ENCODE results near the gene ITSN2. TPM values are rescaled to one million over a fixed set of nuclear protein-coding genes. Genes with fewer than 3 reads are reported as not detected.

The ITSN2 gene
- total RNA-seq, 1 donor from 2014 or later = 23.8 TPM

DNA sequence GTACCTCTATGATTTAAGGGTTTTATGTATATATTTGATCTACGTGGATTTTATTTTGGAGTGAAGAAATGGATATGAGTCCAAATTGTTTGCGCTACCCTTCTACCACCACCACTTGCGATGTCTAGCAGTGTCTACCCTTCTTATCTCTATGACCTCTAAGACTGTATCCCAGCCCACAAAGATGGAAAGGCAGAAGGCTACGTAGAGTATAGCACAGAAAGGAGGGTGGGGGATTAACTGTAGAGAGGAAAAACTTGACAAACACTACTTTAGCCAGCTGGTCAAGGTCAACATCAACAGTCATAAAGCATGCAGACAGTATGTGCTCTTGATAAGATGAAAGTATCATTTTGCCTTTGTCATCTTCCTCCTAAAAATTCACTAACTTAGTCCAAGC is 14.4 kb downstream of the ITSN2 start:
- Histone ChIP-seq H3K9me3 (ENCODE audit: insufficient read depth, low read depth, low read length) (no peaks in the 10 kb centered on the region), H4K20me1 (ENCODE audit: insufficient read depth, low read length) (peaks cover 34% of the 10 kb centered on the region), H3K27me3 (ENCODE audit: insufficient read depth, low read length) (no peaks in the 10 kb centered on the region), H3K9ac (ENCODE audit: low read length) (no peak overlapping the region), H3K4me3 (ENCODE audit: insufficient read depth, low read depth, low read length) (no peak overlapping the region), H3K4me1 (ENCODE audit: insufficient read depth, low read length) (no peaks in the 10 kb centered on the region), H3K27ac (ENCODE audit: low read depth, low read length) (no peak overlapping the region), H3K79me2 (ENCODE audit: insufficient read depth, low read length) (peaks cover 76% of the 10 kb centered on the region), H2AFZ (ENCODE audit: low read depth, low read length) (no peak overlapping the region), H3K4me2 (ENCODE audit: low read length) (no peak overlapping the region), H3K36me3 (ENCODE audit: insufficient read depth, low read length) (no peaks in the 10 kb centered on the region)
- no peaks in the 10 kb centered on the region for H3K36me3 Mint-ChIP-seq (ENCODE audit: low read depth, unreplicated experiment)
- H3K9me3 Mint-ChIP-seq (ENCODE audit: unreplicated experiment) = no peaks in the 10 kb centered on the region
- no peaks in the 10 kb centered on the region for H3K27me3 Mint-ChIP-seq (ENCODE audit: low read depth, unreplicated experiment)
- FAIRE-seq (no peak), DNase-seq (ENCODE audit: low read depth) (no peak)
- H3K27ac Mint-ChIP-seq (ENCODE audit: unreplicated experiment) = no peak overlapping the region
- no peak overlapping the region for H3K4me3 Mint-ChIP-seq (ENCODE audit: unreplicated experiment)
- TF ChIP-seq, protein P1, sequence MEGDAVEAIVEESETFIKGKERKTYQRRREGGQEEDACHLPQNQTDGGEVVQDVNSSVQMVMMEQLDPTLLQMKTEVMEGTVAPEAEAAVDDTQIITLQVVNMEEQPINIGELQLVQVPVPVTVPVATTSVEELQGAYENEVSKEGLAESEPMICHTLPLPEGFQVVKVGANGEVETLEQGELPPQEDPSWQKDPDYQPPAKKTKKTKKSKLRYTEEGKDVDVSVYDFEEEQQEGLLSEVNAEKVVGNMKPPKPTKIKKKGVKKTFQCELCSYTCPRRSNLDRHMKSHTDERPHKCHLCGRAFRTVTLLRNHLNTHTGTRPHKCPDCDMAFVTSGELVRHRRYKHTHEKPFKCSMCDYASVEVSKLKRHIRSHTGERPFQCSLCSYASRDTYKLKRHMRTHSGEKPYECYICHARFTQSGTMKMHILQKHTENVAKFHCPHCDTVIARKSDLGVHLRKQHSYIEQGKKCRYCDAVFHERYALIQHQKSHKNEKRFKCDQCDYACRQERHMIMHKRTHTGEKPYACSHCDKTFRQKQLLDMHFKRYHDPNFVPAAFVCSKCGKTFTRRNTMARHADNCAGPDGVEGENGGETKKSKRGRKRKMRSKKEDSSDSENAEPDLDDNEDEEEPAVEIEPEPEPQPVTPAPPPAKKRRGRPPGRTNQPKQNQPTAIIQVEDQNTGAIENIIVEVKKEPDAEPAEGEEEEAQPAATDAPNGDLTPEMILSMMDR (IDR thresholded peaks at IDR 0.05; ENCODE audit: insufficient read depth, low read depth, low read length) = no peak
- no peak for TF ChIP-seq EZH2 (IDR thresholded peaks at IDR 0.05; ENCODE audit: insufficient read depth, low read length)
- no peaks in the 10 kb centered on the region for H3K4me1 Mint-ChIP-seq (ENCODE audit: low read depth, unreplicated experiment)

- TF ChIP-seq, protein P1 (IDR thresholded peaks at IDR 0.05; ENCODE audit: insufficient read depth, low read depth, low read length) = no peak
- TF ChIP-seq EZH2 (IDR thresholded peaks at IDR 0.05; ENCODE audit: insufficient read depth, low read length) = no peak
- no peak overlapping the region for H3K27ac ChIP-seq (ENCODE audit: low read depth, low read length)
- no peak for FAIRE-seq
- H3K9me3 ChIP-seq (ENCODE audit: insufficient read depth, low read depth, low read length) = no peaks in the 10 kb centered on the region
- no peak overlapping the region for H3K9ac ChIP-seq (ENCODE audit: low read length)
- H3K4me2 ChIP-seq (ENCODE audit: low read length) = no peak overlapping the region
- peaks cover 61% of the 10 kb centered on the region for H3K79me2 ChIP-seq (ENCODE audit: insufficient read depth, low read length)
- DNase-seq (ENCODE audit: low read depth) = no peak
- peaks cover 40% of the 10 kb centered on the region for H4K20me1 ChIP-seq (ENCODE audit: insufficient read depth, low read length)
- Mint-ChIP-seq H3K27ac (ENCODE audit: unreplicated experiment) (no peak overlapping the region), H3K36me3 (ENCODE audit: low read depth, unreplicated experiment) (no peaks in the 10 kb centered on the region), H3K9me3 (ENCODE audit: unreplicated experiment) (no peaks in the 10 kb centered on the region), H3K27me3 (ENCODE audit: low read depth, unreplicated experiment) (no peaks in the 10 kb centered on the region), H3K4me3 (ENCODE audit: unreplicated experiment) (no peak overlapping the region), H3K4me1 (ENCODE audit: low read depth, unreplicated experiment) (no peaks in the 10 kb centered on the region)
- no peak overlapping the region for H2AFZ ChIP-seq (ENCODE audit: low read depth, low read length)
- H3K36me3 ChIP-seq (ENCODE audit: insufficient read depth, low read length) = no peaks in the 10 kb centered on the region
- no peak overlapping the region for H3K4me3 ChIP-seq (ENCODE audit: insufficient read depth, low read depth, low read length)
- H3K4me1 ChIP-seq (ENCODE audit: insufficient read depth, low read length) = no peaks in the 10 kb centered on the region
- no peaks in the 10 kb centered on the region for H3K27me3 ChIP-seq (ENCODE audit: insufficient read depth, low read length)
Observed at GRCh38 chr2:24343225-24343882, 17.0 kb downstream of the ITSN2 start.
